T-helper 17 cell (primary cell): ENCODE measurements around the gene SPRR1A. TPM values are rescaled to one million over a fixed set of nuclear protein-coding genes. Genes with fewer than 3 reads are reported as not detected.

Experiments used
- ATAC-seq: fragments of 150-1000 bp; cut with Tn5 transposase; 2 replicates; pipeline ENCODE4 v1.10.0; 2021; ENCODE audit warnings: mild to moderate bottlenecking, moderate library complexity
- DNase-seq, 3 donors: peaks; one replicate each; pipeline versions ENCODE4 v3.0.0 to v3.0.0-alpha.2; 2020 to 2021
- H3K9me3 ChIP-seq: one replicate; pipeline ENCODE4 v1.7.0; 2013; ENCODE audit warnings: low read length, mild to moderate bottlenecking; ENCODE audit not compliant: control insufficient read depth, poor library complexity, severe bottlenecking
- H3K27ac Mint-ChIP-seq: one replicate; pipeline ENCODE4 v1.8.0; 2022; ENCODE audit warnings: mild to moderate bottlenecking, moderate library complexity, mixed read lengths
- H3K27me3 Mint-ChIP-seq: one replicate; pipeline ENCODE4 v1.8.0; 2022; ENCODE audit warnings: mixed read lengths
- H3K36me3 Mint-ChIP-seq: one replicate; pipeline ENCODE4 v1.8.0; 2022; ENCODE audit warnings: low read depth, mixed read lengths
- H3K4me1 Mint-ChIP-seq: one replicate; pipeline ENCODE4 v1.8.0; 2022; ENCODE audit warnings: mild to moderate bottlenecking, mixed read lengths
- H3K4me3 Mint-ChIP-seq: one replicate; pipeline ENCODE4 v1.8.0; 2022; ENCODE audit warnings: mild to moderate bottlenecking, moderate library complexity, mixed read lengths
- total RNA-seq, 4 donors: library from RNA in 2 of 4; stranded (reverse) in 2 of 4; gene quantifications; one replicate each; pipeline ENCODE4 v1.2.3 and lab custom pipeline; 2022 to 2026

The SPRR1A gene, protein sequence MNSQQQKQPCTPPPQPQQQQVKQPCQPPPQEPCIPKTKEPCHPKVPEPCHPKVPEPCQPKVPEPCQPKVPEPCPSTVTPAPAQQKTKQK
- total RNA-seq = not detected
- total RNA-seq (lab: John Stamatoyannopoulos, UW) = 0 reads per million in 2 donors

DNA sequence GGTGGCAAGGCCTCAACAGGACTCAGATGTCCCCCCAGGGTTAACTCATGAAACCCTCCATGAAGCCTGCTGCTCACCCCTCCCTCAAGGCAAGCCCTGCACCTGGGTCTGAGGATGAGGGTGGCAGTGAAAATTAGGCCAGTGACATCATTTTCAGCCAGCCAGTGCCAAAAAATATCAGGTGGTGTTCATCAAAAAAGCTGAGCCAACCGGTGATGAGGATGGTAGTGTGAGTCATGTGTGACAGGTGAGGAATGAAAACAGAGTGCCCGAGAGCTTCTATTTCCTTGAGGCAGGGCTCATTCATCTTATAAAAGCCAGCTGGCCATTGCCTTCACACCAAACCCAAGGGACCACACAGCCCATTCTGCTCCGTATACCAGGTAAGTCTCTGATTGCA is at the start of gene SPRR1A:
SPRR1A (plus strand) TSS at position 339 of the 400 bp plus-strand sequence. CDS start 1,150 bp downstream, outside the sequence.
- H3K27ac Mint-ChIP-seq = no peak within 1 kb of the TSS
- ATAC-seq = no peak
- peaks cover 3% of the 10 kb centered on the region for H3K36me3 Mint-ChIP-seq
- H3K4me1 Mint-ChIP-seq = no peaks in the 10 kb centered on the region
- H3K27me3 Mint-ChIP-seq = peaks cover 65% of the 10 kb centered on the region
- no peak within 1 kb of the TSS for H3K4me3 Mint-ChIP-seq
- DNase-seq = no peak
- no peaks in the 10 kb centered on the region for H3K9me3 ChIP-seq

- Mint-ChIP-seq H3K27me3 (peaks cover 24% of the 10 kb centered on the region), H3K27ac (no peak overlapping the region), H3K4me3 (no peak overlapping the region), H3K36me3 (peaks cover 3% of the 10 kb centered on the region), H3K4me1 (no peaks in the 10 kb centered on the region)
- no peak for ATAC-seq
- no peak for DNase-seq
- no peaks in the 10 kb centered on the region for H3K9me3 ChIP-seq
Observed at GRCh38 chr1:152940614-152941013, 43.3 kb upstream of the SPRR1A start.

GRCh38 chr1:152941037-152941711 is 42.7 kb upstream of the SPRR1A start:
- Mint-ChIP-seq H3K27ac (no peak overlapping the region), H3K4me3 (no peak overlapping the region), H3K4me1 (no peaks in the 10 kb centered on the region), H3K36me3 (peaks cover 3% of the 10 kb centered on the region), H3K27me3 (peaks cover 24% of the 10 kb centered on the region)
- no peak for ATAC-seq
- no peaks in the 10 kb centered on the region for H3K9me3 ChIP-seq
- no peak for DNase-seq

DNA sequence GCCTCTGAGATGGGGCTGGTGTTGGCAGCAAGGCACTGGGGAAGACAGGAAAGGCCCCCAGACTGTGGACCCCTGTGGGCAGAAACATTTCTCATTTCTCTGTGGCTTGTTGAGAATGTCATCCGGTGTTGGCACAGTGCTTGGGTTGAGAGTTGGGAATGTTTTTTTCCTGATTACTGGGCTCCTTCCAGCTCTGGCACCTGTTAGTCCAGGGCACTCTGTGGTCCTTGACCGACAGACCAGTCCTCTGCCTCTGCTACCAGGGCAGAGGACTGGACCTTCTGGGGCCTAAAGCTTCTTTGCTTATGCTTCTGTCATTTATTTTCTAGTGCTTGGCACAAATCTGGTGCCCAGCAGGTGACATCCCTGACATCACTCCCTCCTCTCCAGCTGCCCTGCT is 41.7 kb upstream of the SPRR1A start:
- Mint-ChIP-seq H3K4me1 (no peaks in the 10 kb centered on the region), H3K36me3 (peaks cover 3% of the 10 kb centered on the region), H3K4me3 (no peak overlapping the region), H3K27me3 (peaks cover 33% of the 10 kb centered on the region), H3K27ac (no peak overlapping the region)
- H3K9me3 ChIP-seq = no peaks in the 10 kb centered on the region
- no peak for ATAC-seq
- DNase-seq = no peak

- Mint-ChIP-seq H3K27me3 (peaks cover 47% of the 10 kb centered on the region), H3K27ac (no peak overlapping the region), H3K4me1 (no peaks in the 10 kb centered on the region), H3K4me3 (no peak overlapping the region), H3K36me3 (no peaks in the 10 kb centered on the region)
- ATAC-seq = no peak
- H3K9me3 ChIP-seq = no peaks in the 10 kb centered on the region
- no peak for DNase-seq
Observed at GRCh38 chr1:152946248-152946647, 37.6 kb upstream of the SPRR1A start.

- no peak for ATAC-seq
- H3K27me3 Mint-ChIP-seq = peaks cover 53% of the 10 kb centered on the region
- no peaks in the 10 kb centered on the region for H3K9me3 ChIP-seq
- no peaks in the 10 kb centered on the region for H3K36me3 Mint-ChIP-seq
- H3K27ac Mint-ChIP-seq = no peak within 1 kb of the TSS
- H3K4me3 Mint-ChIP-seq = no peak within 1 kb of the TSS
- DNase-seq = no peak
- no peaks in the 10 kb centered on the region for H3K4me1 Mint-ChIP-seq
Observed at GRCh38 chr1:152946651-152947256, 37.1 kb upstream of the SPRR1A start, which contains the start of gene SPRR5. TSS of gene SPRR5 (plus strand) at chr1:152947206. CDS start at chr1:152948555, 1,349 bp downstream.

DNA sequence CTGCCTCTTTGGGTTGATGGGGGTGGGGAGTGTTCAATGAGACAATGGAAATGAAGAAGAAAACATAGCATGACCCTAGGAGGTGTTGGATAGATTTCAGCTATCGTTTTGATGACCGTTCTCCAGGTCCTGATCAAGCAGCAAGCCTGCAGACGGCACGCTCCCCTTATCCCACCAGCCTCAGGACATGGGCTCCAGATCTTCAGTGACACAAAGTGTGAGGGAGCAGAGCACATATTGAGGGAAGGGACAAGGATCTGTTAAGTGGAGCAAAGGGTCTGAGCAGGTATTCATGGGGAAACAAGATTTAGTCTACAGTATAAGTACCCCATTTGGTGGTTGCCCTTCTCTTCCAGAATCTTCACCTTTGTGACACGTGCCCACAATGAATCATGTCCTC is 32.2 kb upstream of the SPRR1A start:
- H3K9me3 ChIP-seq = no peaks in the 10 kb centered on the region
- no peak overlapping the region for H3K4me3 Mint-ChIP-seq
- no peak for ATAC-seq
- peaks cover 57% of the 10 kb centered on the region for H3K27me3 Mint-ChIP-seq
- H3K27ac Mint-ChIP-seq = no peak overlapping the region
- no peak for DNase-seq
- H3K36me3 Mint-ChIP-seq = no peaks in the 10 kb centered on the region
- H3K4me1 Mint-ChIP-seq = no peaks in the 10 kb centered on the region

GRCh38 chr1:152953761-152954160 is 30.1 kb upstream of the SPRR1A start:
- no peaks in the 10 kb centered on the region for H3K4me1 Mint-ChIP-seq
- H3K9me3 ChIP-seq = no peaks in the 10 kb centered on the region
- H3K27ac Mint-ChIP-seq = no peak overlapping the region
- no peak overlapping the region for H3K4me3 Mint-ChIP-seq
- no peaks in the 10 kb centered on the region for H3K36me3 Mint-ChIP-seq
- no peak for DNase-seq
- peaks cover 53% of the 10 kb centered on the region for H3K27me3 Mint-ChIP-seq
- no peak for ATAC-seq

DNA sequence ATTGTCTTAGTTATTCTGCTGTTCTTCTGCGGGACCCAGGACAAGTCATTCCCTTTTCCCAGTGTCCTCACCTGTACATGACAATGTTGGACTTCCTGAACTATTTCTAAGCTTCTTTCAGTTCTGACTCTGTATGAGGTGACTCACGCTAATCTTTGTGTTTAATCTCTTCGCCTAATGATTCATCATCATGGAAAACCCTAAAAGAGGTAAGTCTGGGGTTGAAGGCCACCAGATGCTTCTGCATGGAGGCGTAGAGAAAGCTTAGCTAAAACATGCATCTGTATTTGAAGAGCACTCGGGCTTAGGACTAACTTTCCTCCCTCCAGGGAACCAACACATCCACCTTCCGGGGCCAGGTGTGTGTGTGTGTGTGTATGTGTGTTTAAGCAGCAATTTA is 29.4 kb upstream of the SPRR1A start:
- Mint-ChIP-seq H3K36me3 (no peaks in the 10 kb centered on the region), H3K27ac (no peak overlapping the region), H3K4me3 (no peak overlapping the region), H3K27me3 (peaks cover 52% of the 10 kb centered on the region), H3K4me1 (no peaks in the 10 kb centered on the region)
- H3K9me3 ChIP-seq = no peaks in the 10 kb centered on the region
- ATAC-seq (no peak), DNase-seq (no peak)

DNA sequence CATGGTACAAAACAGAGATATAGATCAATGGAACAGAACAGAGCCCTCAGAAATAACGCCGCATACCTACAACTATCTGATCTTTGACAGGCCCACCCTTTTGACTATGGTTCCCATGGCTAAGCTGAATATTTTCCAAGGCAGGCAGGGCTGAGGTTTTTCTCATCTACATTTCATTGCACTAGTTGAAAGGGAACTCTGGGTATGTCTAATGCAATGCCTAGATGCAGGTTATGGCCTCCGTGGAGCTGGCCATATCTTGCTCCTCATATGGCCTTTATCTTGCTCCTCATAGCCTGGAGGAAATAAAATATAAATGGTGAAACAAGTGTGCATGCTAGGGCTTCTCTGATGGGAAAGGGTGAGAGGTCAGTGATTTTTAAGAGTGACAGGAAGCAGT is 26.3 kb upstream of the SPRR1A start:
- H3K4me3 Mint-ChIP-seq = no peak overlapping the region
- no peaks in the 10 kb centered on the region for H3K4me1 Mint-ChIP-seq
- no peaks in the 10 kb centered on the region for H3K9me3 ChIP-seq
- DNase-seq (no peak), ATAC-seq (no peak)
- no peak overlapping the region for H3K27ac Mint-ChIP-seq
- no peaks in the 10 kb centered on the region for H3K36me3 Mint-ChIP-seq
- peaks cover 28% of the 10 kb centered on the region for H3K27me3 Mint-ChIP-seq

DNA sequence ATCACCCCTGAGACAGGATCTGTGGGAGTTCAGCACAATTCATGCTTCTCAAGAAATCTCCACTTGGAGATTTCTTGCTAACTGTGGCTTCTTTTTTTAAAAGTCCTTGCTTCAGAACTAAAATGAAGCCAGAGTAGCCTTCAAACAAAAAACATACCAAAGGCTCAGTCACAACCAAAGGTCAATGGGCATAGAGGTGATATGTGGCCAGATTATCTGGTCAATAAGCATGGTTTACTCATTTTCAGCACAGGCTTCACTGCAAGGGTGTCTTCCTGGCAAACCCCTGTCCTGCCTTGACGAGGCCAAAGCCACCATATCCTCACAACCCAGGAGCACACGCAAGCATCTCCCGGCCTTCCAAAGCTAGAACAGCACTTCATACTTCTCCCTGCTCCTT is 24.6 kb upstream of the SPRR1A start:
- Mint-ChIP-seq H3K4me1 (no peaks in the 10 kb centered on the region), H3K4me3 (no peak overlapping the region), H3K27me3 (peaks cover 14% of the 10 kb centered on the region), H3K36me3 (no peaks in the 10 kb centered on the region), H3K27ac (no peak overlapping the region)
- DNase-seq = no peak
- no peaks in the 10 kb centered on the region for H3K9me3 ChIP-seq
- no peak for ATAC-seq

GRCh38 chr1:152959801-152960451 is 24.0 kb upstream of the SPRR1A start:
- DNase-seq (no peak), ATAC-seq (no peak)
- Mint-ChIP-seq H3K36me3 (no peaks in the 10 kb centered on the region), H3K4me1 (no peaks in the 10 kb centered on the region), H3K27me3 (peaks cover 10% of the 10 kb centered on the region), H3K27ac (no peak overlapping the region), H3K4me3 (no peak overlapping the region)
- no peaks in the 10 kb centered on the region for H3K9me3 ChIP-seq

GRCh38 chr1:152960452-152961044 is 23.3 kb upstream of the SPRR1A start:
- Mint-ChIP-seq H3K36me3 (no peaks in the 10 kb centered on the region), H3K27me3 (peaks cover 10% of the 10 kb centered on the region), H3K4me3 (no peak overlapping the region), H3K27ac (no peak overlapping the region), H3K4me1 (no peaks in the 10 kb centered on the region)
- H3K9me3 ChIP-seq = no peaks in the 10 kb centered on the region
- no peak for DNase-seq
- ATAC-seq = no peak
